ENCODE measurements around the gene URI1.

Gene URI1

GRCh38 chr19:30059741-30060457, 117.9 kb downstream of the URI1 start:
- no peak for DNase-seq (ENCODE audit: low read depth)

- no peak for DNase-seq (ENCODE audit: low read depth)
Observed at GRCh38 chr19:30060531-30061222, 118.6 kb downstream of the URI1 start.

- no peak for DNase-seq (ENCODE audit: low read depth)
Observed at GRCh38 chr19:30061223-30062064, 119.4 kb downstream of the URI1 start.

- no peak for DNase-seq (ENCODE audit: low read depth)
Observed at GRCh38 chr19:30062065-30062906, 120.2 kb downstream of the URI1 start.

- no peak for DNase-seq (ENCODE audit: low read depth)
Observed at GRCh38 chr19:30062907-30063649, 121.0 kb downstream of the URI1 start.

GRCh38 chr19:30063650-30064347, 121.8 kb downstream of the URI1 start:
- DNase-seq (ENCODE audit: low read depth), result no peak

GRCh38 chr19:30064348-30064699, 122.3 kb downstream of the URI1 start:
- DNase-seq (ENCODE audit: low read depth), result no peak

GRCh38 chr19:30064771-30065494, 122.9 kb downstream of the URI1 start:
- DNase-seq (ENCODE audit: low read depth), result no peak

GRCh38 chr19:30065680-30066606, 123.9 kb downstream of the URI1 start:
- no peak for DNase-seq (ENCODE audit: low read depth)
